SHP77 (cell line): Measurements from ENCODE around the gene CXXC5.

Experiments used
- DNase-seq, 2 experiments: peaks; one replicate each; lab custom pipeline; 2025; lab: John Stamatoyannopoulos, UW

Gene CXXC5

GRCh38 chr5:139651043-139651834 is 3.1 kb downstream of the CXXC5 start:
- DNase-seq: peak; percentile 62 to 77

- DNase-seq: peak; percentile 59 to 76
Measured at GRCh38 chr5:139651853-139652787, 4.0 kb downstream of the CXXC5 start.

- DNase-seq: no peak
Measured at GRCh38 chr5:139652788-139653241, 4.7 kb downstream of the CXXC5 start.

GRCh38 chr5:139653616-139654015 is 5.5 kb downstream of the CXXC5 start:
- no peak for DNase-seq

- DNase-seq: no peak
Measured at GRCh38 chr5:139654464-139654863, 6.3 kb downstream of the CXXC5 start.

- no peak for DNase-seq
Measured at GRCh38 chr5:139654871-139655491, 6.8 kb downstream of the CXXC5 start.

- peak; percentile 23 to 41 for DNase-seq
Measured at GRCh38 chr5:139655727-139656271, 7.7 kb downstream of the CXXC5 start.

GRCh38 chr5:139657363-139658321 is 9.5 kb downstream of the CXXC5 start:
- DNase-seq: no peak

GRCh38 chr5:139658501-139658927 is 10.4 kb downstream of the CXXC5 start:
- no peak for DNase-seq

GRCh38 chr5:139658928-139659667 is 10.9 kb downstream of the CXXC5 start:
- no peak for DNase-seq

- DNase-seq: no peak
Measured at GRCh38 chr5:139659695-139660101, 11.5 kb downstream of the CXXC5 start.

GRCh38 chr5:139660105-139660922 is 12.2 kb downstream of the CXXC5 start:
- DNase-seq: no peak

- no peak for DNase-seq
Measured at GRCh38 chr5:139660923-139661814, 13.0 kb downstream of the CXXC5 start.

- no peak for DNase-seq
Measured at GRCh38 chr5:139662617-139663016, 14.5 kb downstream of the CXXC5 start.

- no peak for DNase-seq
Measured at GRCh38 chr5:139663207-139664085, 15.3 kb downstream of the CXXC5 start.

- no peak for DNase-seq
Measured at GRCh38 chr5:139664086-139664693, 16.0 kb downstream of the CXXC5 start.
